SK-MEL-5 (cell line): ENCODE data around the gene ZNF343. TPM values are rescaled to one million over a fixed set of nuclear protein-coding genes. Genes with fewer than 3 reads are reported as not detected.

Source experiments
- DNase-seq: peaks from one replicate; pipeline ENCODE4 v3.0.0-alpha.2; 2016; ENCODE audit warnings: low read depth, low spot score
- in situ Hi-C: cut with HindIII; loops from 2 replicates; pipeline ENCODE4 v1.10.0; 2016; ENCODE audit warnings: low sequenced_read_pairs, high pct_unique_total_duplicates, low pct_unique_long_range_greater_than_20kb
- total RNA-seq: library from RNA; depleted of rRNA; stranded (reverse); fragments of >200 nt; shearing (Covaris generic); gene quantifications from 2 replicates; pipeline ENCODE4 v1.2.3, GENCODE V29; 2014

Gene ZNF343
- total RNA-seq, 1 experiment from 2014 or later, result 10.6 TPM

GRCh38 chr20:2485080-2485479, 23.6 kb downstream of the ZNF343 start:
- DNase-seq, result no peak
- in situ Hi-C loops, result no loop called here

- in situ Hi-C loops, result no loop called here
These were observed 25.2 kb downstream of the ZNF343 start for GRCh38 chr20:2483504-2483903.

GRCh38 chr20:2480381-2480780, 28.3 kb downstream of the ZNF343 start:
- in situ Hi-C loops, result no loop called here

More at GRCh38 chr20:2483504-2483903, 25.2 kb downstream of the ZNF343 start:
- DNase-seq, result no peak

GRCh38 chr20:2476742-2477615, 31.7 kb downstream of the ZNF343 start:
- in situ Hi-C loops, result no loop called here
- DNase-seq, result peak; percentile 48

More at GRCh38 chr20:2480381-2480780, 28.3 kb downstream of the ZNF343 start:
- no peak for DNase-seq

- in situ Hi-C loops, result no loop called here
- no peak for DNase-seq
These were observed 32.6 kb downstream of the ZNF343 start for GRCh38 chr20:2475850-2476741.

- peak; percentile 19 for DNase-seq
- in situ Hi-C loops, result no loop called here
These were observed 35.2 kb downstream of the ZNF343 start for GRCh38 chr20:2473516-2473915.

- in situ Hi-C loops, result no loop called here
- peak; percentile 99 for DNase-seq
These were observed 38.1 kb downstream of the ZNF343 start, which contains the start of gene SNRPB for GRCh38 chr20:2470423-2471193. TSS of gene SNRPB (minus strand) at chr20:2470789. CDS start at chr20:2470690, 99 bp downstream.

GRCh38 chr20:2469991-2470422, 38.7 kb downstream of the ZNF343 start:
- in situ Hi-C loops, result no loop called here

GRCh38 chr20:2468581-2469407, 39.9 kb downstream of the ZNF343 start:
- no peak for DNase-seq
- in situ Hi-C loops, result no loop called here

More at GRCh38 chr20:2469991-2470422, 38.7 kb downstream of the ZNF343 start:
- DNase-seq, result peak; percentile 54

GRCh38 chr20:2467412-2467811, 41.3 kb downstream of the ZNF343 start:
- no peak for DNase-seq
- in situ Hi-C loops, result no loop called here

- in situ Hi-C loops, result no loop called here
- no peak for DNase-seq
These were observed 43.6 kb downstream of the ZNF343 start for GRCh38 chr20:2465100-2465499.

- in situ Hi-C loops, result no loop called here
- no peak for DNase-seq
These were observed 44.9 kb downstream of the ZNF343 start for GRCh38 chr20:2463616-2464365.

GRCh38 chr20:2462484-2462883, 46.2 kb downstream of the ZNF343 start:
- in situ Hi-C loops, result no loop called here
- DNase-seq, result no peak

- DNase-seq, result no peak
- in situ Hi-C loops, result no loop called here
These were observed 47.8 kb downstream of the ZNF343 start for GRCh38 chr20:2460752-2461424.

- DNase-seq, result no peak
- in situ Hi-C loops, result no loop called here
These were observed 48.5 kb downstream of the ZNF343 start for GRCh38 chr20:2459981-2460751.
